ENCODE data around the gene ABL2. TPM values are rescaled to one million over a fixed set of nuclear protein-coding genes. Genes with fewer than 3 reads are reported as not detected.
"Not testable (repeated sequence)": the region's sequence is repeated elsewhere in the genome, so short reads cannot be mapped to it uniquely, and the experiment has no call there.

Gene ABL2
- 29.4 and 42.2 TPM in 2 replicates for total RNA-seq (2014; rRNA removed; shearing (Covaris generic))
- 14.2 and 20.4 TPM in 2 replicates for polyA plus RNA-seq (2015; cell fraction: cytosol; rRNA removed)
- 36.0 and 45.5 TPM in 2 replicates for polyA plus RNA-seq (2015; cell fraction: nucleus; rRNA removed)

- DNase-seq (ENCODE audit: low read depth): peak; percentile 32
Measured at GRCh38 chr1:179229214-179230140, at the start of gene ABL2. Gene ABL2, minus strand, starts transcription at chr1:179229677. Its CDS starts 280 bp downstream, at chr1:179229397.

- DNase-seq (ENCODE audit: low read depth): no peak
Measured at GRCh38 chr1:179278920-179279319, 49.4 kb upstream of the ABL2 start.

GRCh38 chr1:179274424-179274823, 44.9 kb upstream of the ABL2 start:
- DNase-seq (ENCODE audit: low read depth): not testable (repeated sequence)

GRCh38 chr1:179269071-179269470, 39.6 kb upstream of the ABL2 start:
- DNase-seq (ENCODE audit: low read depth): no peak

- no peak for DNase-seq (ENCODE audit: low read depth)
Measured at GRCh38 chr1:179264507-179264906, 35.0 kb upstream of the ABL2 start.

- DNase-seq (ENCODE audit: low read depth): no peak
Measured at GRCh38 chr1:179263121-179263520, 33.6 kb upstream of the ABL2 start.

- DNase-seq (ENCODE audit: low read depth): no peak
Measured at GRCh38 chr1:179262183-179262582, 32.7 kb upstream of the ABL2 start.

GRCh38 chr1:179253286-179253972, 24.0 kb upstream of the ABL2 start:
- DNase-seq (ENCODE audit: low read depth): peak; percentile 39

- no peak for DNase-seq (ENCODE audit: low read depth)
Measured at GRCh38 chr1:179252606-179253005, 23.1 kb upstream of the ABL2 start.

GRCh38 chr1:179251675-179252074, 22.2 kb upstream of the ABL2 start:
- DNase-seq (ENCODE audit: low read depth): peak; percentile 21

GRCh38 chr1:179247923-179248322, 18.4 kb upstream of the ABL2 start:
- DNase-seq (ENCODE audit: low read depth): no peak

- DNase-seq (ENCODE audit: low read depth): not testable (repeated sequence)
Measured at GRCh38 chr1:179245426-179245825, 15.9 kb upstream of the ABL2 start.

GRCh38 chr1:179241530-179242097, 12.1 kb upstream of the ABL2 start:
- DNase-seq (ENCODE audit: low read depth): no peak

- DNase-seq (ENCODE audit: low read depth): no peak
Measured at GRCh38 chr1:179237222-179237621, 7.7 kb upstream of the ABL2 start.

GRCh38 chr1:179234863-179235262, 5.4 kb upstream of the ABL2 start:
- DNase-seq (ENCODE audit: low read depth): no peak

- DNase-seq (ENCODE audit: low read depth): peak; percentile 45
Measured at GRCh38 chr1:179231923-179232322, 2.4 kb upstream of the ABL2 start.

- no peak for DNase-seq (ENCODE audit: low read depth)
Measured at GRCh38 chr1:179230721-179231120, 1.2 kb upstream of the ABL2 start.

- DNase-seq (ENCODE audit: low read depth): peak; percentile 78
Measured at GRCh38 chr1:179230251-179230650, 774 bp upstream of the ABL2 start.

GRCh38 chr1:179228783-179229213, 679 bp downstream of the ABL2 start:
- peak; percentile 35 for DNase-seq (ENCODE audit: low read depth)

- no peak for DNase-seq (ENCODE audit: low read depth)
Measured at GRCh38 chr1:179226738-179227137, 2.7 kb downstream of the ABL2 start.

GRCh38 chr1:179224466-179224865, 5.0 kb downstream of the ABL2 start:
- not testable (repeated sequence) for DNase-seq (ENCODE audit: low read depth)

GRCh38 chr1:179221121-179221520, 8.4 kb downstream of the ABL2 start:
- not testable (repeated sequence) for DNase-seq (ENCODE audit: low read depth)
